Measurements from ENCODE around the gene KLHL17. TPM values are rescaled to one million over a fixed set of nuclear protein-coding genes. Genes with fewer than 3 reads are reported as not detected.
"Not testable (repeated sequence)": the region's sequence is repeated elsewhere in the genome, so short reads cannot be mapped to it uniquely, and the experiment has no call there.

Gene KLHL17
- total RNA-seq, 1 donor from 2014 or later: 6.6 TPM

GRCh38 chr1:985126-985525 is 24.7 kb downstream of the KLHL17 start:
- intact Hi-C loops (cut with micrococcal nuclease): no loop called here
- ATAC-seq (no peak), DNase-seq (peak; percentile 23)

- DNase-seq; intact Hi-C loops (cut with micrococcal nuclease): not testable (repeated sequence)
Measured at GRCh38 chr1:988061-988460, 27.7 kb downstream of the KLHL17 start.

GRCh38 chr1:991275-991674 is 30.9 kb downstream of the KLHL17 start:
- intact Hi-C loops (cut with micrococcal nuclease); ATAC-seq; DNase-seq: not testable (repeated sequence)

More at GRCh38 chr1:988061-988460, 27.7 kb downstream of the KLHL17 start:
- not testable (repeated sequence) for ATAC-seq

- no peak for ATAC-seq
- intact Hi-C loops (cut with micrococcal nuclease): no loop called here
- DNase-seq: no peak
Measured at GRCh38 chr1:991895-992294, 31.5 kb downstream of the KLHL17 start.

GRCh38 chr1:992362-992761 is 32.0 kb downstream of the KLHL17 start:
- intact Hi-C loops (cut with micrococcal nuclease): no loop called here
- ATAC-seq: no peak

GRCh38 chr1:993379-993995 is 33.1 kb downstream of the KLHL17 start:
- intact Hi-C loops (cut with micrococcal nuclease): no loop called here
- DNase-seq (peak; percentile 22), ATAC-seq (no peak)

More at GRCh38 chr1:992362-992761, 32.0 kb downstream of the KLHL17 start:
- DNase-seq: peak; percentile 1

GRCh38 chr1:994546-994945 is 34.2 kb downstream of the KLHL17 start:
- ATAC-seq; intact Hi-C loops (cut with micrococcal nuclease): not testable (repeated sequence)
- DNase-seq: peak; percentile 2

GRCh38 chr1:995665-996633 is 35.6 kb downstream of the KLHL17 start:
- intact Hi-C loops (cut with micrococcal nuclease): no loop called here
- ATAC-seq (no peak), DNase-seq (peak; percentile 21)

GRCh38 chr1:996851-997712 is 36.7 kb downstream of the KLHL17 start:
- ATAC-seq (no peak), DNase-seq (peak; percentile 32)
- intact Hi-C loops (cut with micrococcal nuclease): no loop called here

- intact Hi-C loops (cut with micrococcal nuclease): no loop called here
- ATAC-seq: no peak
- DNase-seq: no peak
Measured at GRCh38 chr1:997713-997992, 37.3 kb downstream of the KLHL17 start.

- intact Hi-C loops (cut with micrococcal nuclease): no loop called here
Measured at GRCh38 chr1:997993-998744, 37.8 kb downstream of the KLHL17 start.

GRCh38 chr1:998745-998994 is 38.3 kb downstream of the KLHL17 start:
- DNase-seq (no peak), ATAC-seq (no peak)
- intact Hi-C loops (cut with micrococcal nuclease): no loop called here

More at GRCh38 chr1:997993-998744, 37.8 kb downstream of the KLHL17 start:
- DNase-seq (peak; percentile 45), ATAC-seq (no peak)

GRCh38 chr1:998995-999724 is 38.8 kb downstream of the KLHL17 start:
- intact Hi-C loops (cut with micrococcal nuclease): no loop called here
- DNase-seq (peak; percentile 68), ATAC-seq (peak; percentile 12)

- peak; percentile 97 for DNase-seq
- ATAC-seq: peak; percentile 78
- intact Hi-C loops (cut with micrococcal nuclease): no loop called here
Measured at GRCh38 chr1:999725-1000356, 39.5 kb downstream of the KLHL17 start, which contains the start of gene HES4. HES4 (minus strand) TSS chr1:1000097; CDS start chr1:999973, 124 bp downstream.

- intact Hi-C loops (cut with micrococcal nuclease): no loop called here
- ATAC-seq (peak; percentile 69), DNase-seq (peak; percentile 86)
Measured at GRCh38 chr1:1000357-1001056, 40.1 kb downstream of the KLHL17 start.

GRCh38 chr1:1001057-1001783 is 40.8 kb downstream of the KLHL17 start:
- intact Hi-C loops (cut with micrococcal nuclease): no loop called here
- ATAC-seq: peak; percentile 0
- no peak for DNase-seq
